Naive thymus-derived CD4-positive, alpha-beta T cell (primary cell): ENCODE results near the gene P2RY12. TPM values are rescaled to one million over a fixed set of nuclear protein-coding genes. Genes with fewer than 3 reads are reported as not detected.

ENCODE experiments used
- ATAC-seq: fragments of 150-1000 bp; cut with Tn5 transposase; 2 replicates; pipeline ENCODE4 v1.10.0; 2021; ENCODE audit warnings: mild to moderate bottlenecking, moderate library complexity
- CTCF ChIA-PET: fragments of 350-600 bp; sonication (Branson Sonifier 250); formaldehyde crosslinking; loops from one replicate; lab custom pipeline; 2021; ENCODE audit warnings: antibody characterized with exemption; lab: Charles Lee
- POLR2A ChIA-PET: fragments of 350-600 bp; sonication (Branson Sonifier 250); formaldehyde crosslinking; loops from one replicate; lab custom pipeline; 2021; ENCODE audit warnings: antibody characterized with exemption, inconsistent platforms; lab: Charles Lee
- DNase-seq, 9 donors: peaks; one replicate each; pipeline versions ENCODE4 v3.0.0 to v3.0.0-alpha.2; 2020 to 2022; ENCODE audit warnings: mixed read lengths in 1 of 9
- H3K27ac ChIP-seq: one replicate; pipeline ENCODE4 v1.7.0; 2013; ENCODE audit warnings: mild to moderate bottlenecking, low read depth, low read length, moderate library complexity
- H3K27me3 ChIP-seq, 2 donors: one replicate each; pipeline ENCODE4 v1.7.0; 2013; ENCODE audit warnings: low read length in 2 of 2, mild to moderate bottlenecking in 2 of 2, moderate library complexity in 2 of 2; ENCODE audit not compliant: control insufficient read depth in 2 of 2, insufficient read depth in 2 of 2
- H3K36me3 ChIP-seq, 3 experiments: 1 replicate in 2 of 3; 2 replicates in 1 of 3; pipeline ENCODE4 v1.7.0; 2013; ENCODE audit warnings: low read length in 3 of 3, mild to moderate bottlenecking in 3 of 3, moderate library complexity in 1 of 3; ENCODE audit not compliant: insufficient read depth in 3 of 3, control insufficient read depth in 2 of 3
- H3K4me1 ChIP-seq, 2 donors: one replicate each; pipeline ENCODE4 v1.7.0; 2013; ENCODE audit warnings: low read length in 2 of 2, mild to moderate bottlenecking in 2 of 2, moderate library complexity in 1 of 2; ENCODE audit not compliant: control insufficient read depth in 2 of 2, insufficient read depth in 2 of 2
- H3K4me3 ChIP-seq: 2 replicates; pipeline ENCODE4 v1.7.0; 2013; ENCODE audit warnings: mild to moderate bottlenecking, low read length
- H3K9me3 ChIP-seq, 3 experiments: 1 replicate in 2 of 3; 2 replicates in 1 of 3; pipeline ENCODE4 v1.7.0; 2013; ENCODE audit warnings: low read length in 3 of 3; ENCODE audit not compliant: control insufficient read depth in 2 of 3
- H3K27ac Mint-ChIP-seq, 9 donors: one replicate each; pipeline ENCODE4 v1.8.0; 2020 to 2022; ENCODE audit warnings: mixed read lengths in 9 of 9, mild to moderate bottlenecking in 8 of 9, moderate library complexity in 5 of 9, inconsistent platforms in 2 of 9
- H3K27me3 Mint-ChIP-seq, 5 donors: one replicate each; pipeline ENCODE4 v1.8.0; 2021 to 2022; ENCODE audit warnings: mixed read lengths in 5 of 5, mild to moderate bottlenecking in 1 of 5
- H3K36me3 Mint-ChIP-seq, 5 donors: one replicate each; pipeline ENCODE4 v1.8.0; 2020 to 2022; ENCODE audit warnings: mixed read lengths in 5 of 5, mild to moderate bottlenecking in 3 of 5, inconsistent platforms in 1 of 5
- H3K4me1 Mint-ChIP-seq, 7 donors: one replicate each; pipeline ENCODE4 v1.8.0; 2020 to 2022; ENCODE audit warnings: mixed read lengths in 7 of 7, mild to moderate bottlenecking in 3 of 7, inconsistent platforms in 1 of 7
- H3K4me3 Mint-ChIP-seq, 10 donors: one replicate each; pipeline ENCODE4 v1.8.0; 2020 to 2022; ENCODE audit warnings: mild to moderate bottlenecking in 10 of 10, mixed read lengths in 10 of 10, moderate library complexity in 6 of 10, inconsistent platforms in 2 of 10
- H3K9me3 Mint-ChIP-seq, 11 donors: one replicate each; pipeline ENCODE4 v1.8.0; 2020 to 2022; ENCODE audit warnings: mixed read lengths in 11 of 11, mild to moderate bottlenecking in 4 of 11, inconsistent platforms in 1 of 11, moderate library complexity in 1 of 11
- intact Hi-C, 2 donors: fragments of 100-400 bp; cut with micrococcal nuclease; formaldehyde crosslinking; loops; one replicate each; pipeline ENCODE4 v1.15.1; 2023
- polyA plus RNA-seq, 2 donors: library from polyadenylated mRNA; unstranded; fragments of 300-500 nt; fragmentation: Illumina TruSeq; gene quantifications; one replicate each; pipeline ENCODE4 v1.2.3, GENCODE V29; 2021
- total RNA-seq, 6 experiments: library from RNA in 5 of 6; stranded (reverse) in 5 of 6; gene quantifications; 1 replicate in 5 of 6; 2 replicates in 1 of 6; pipeline ENCODE4 v1.2.3 and lab custom pipeline; 2021 to 2026

The P2RY12 gene
- total and polyA plus RNA-seq, 7 experiments from 2014 or later, result 0.39 TPM; not detected in 6

DNA sequence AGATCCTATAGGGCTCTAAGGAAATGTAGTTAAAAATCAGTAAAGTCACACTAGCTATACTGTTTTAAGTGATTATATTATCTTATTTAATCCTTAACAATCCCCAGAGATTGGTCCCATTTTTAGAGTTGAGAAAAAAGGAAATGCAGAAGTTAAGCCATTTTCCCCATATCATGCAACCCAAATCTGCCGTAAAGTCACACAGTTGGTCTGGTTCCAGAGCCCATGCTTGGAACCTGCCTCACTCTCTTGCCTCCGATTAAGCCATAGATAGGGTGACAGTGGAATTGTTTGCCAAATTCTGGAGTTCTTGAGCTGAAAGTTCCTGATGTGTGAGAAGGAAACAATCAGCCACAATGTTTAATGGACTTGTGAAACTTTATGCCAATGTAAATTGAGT lies 52.9 kb downstream of the P2RY12 start:
- Histone ChIP-seq H3K9me3 (no peaks in the 10 kb centered on the region), H3K27me3 (no peaks in the 10 kb centered on the region), H3K4me1 (no peaks in the 10 kb centered on the region), H3K36me3 (no peaks in the 10 kb centered on the region), H3K4me3 (no peak overlapping the region), H3K27ac (no peak overlapping the region)
- DNase-seq (no peak), ATAC-seq (no peak)
- POLR2A ChIA-PET, result no interaction called here
- no peaks in the 10 kb centered on the region for H3K9me3 Mint-ChIP-seq
- peaks cover 4 to 9% (median 6%) of the 10 kb centered on the region in 7 donors for H3K4me1 Mint-ChIP-seq
- H3K27me3 Mint-ChIP-seq, result peaks cover 5 to 30% (median 19%) of the 10 kb centered on the region in 5 donors
- H3K27ac Mint-ChIP-seq, result no peak overlapping the region
- CTCF ChIA-PET, result no interaction called here
- intact Hi-C loops, result no loop called here
- no peak overlapping the region for H3K4me3 Mint-ChIP-seq
- H3K36me3 Mint-ChIP-seq, result no peaks in the 10 kb centered on the region

DNA sequence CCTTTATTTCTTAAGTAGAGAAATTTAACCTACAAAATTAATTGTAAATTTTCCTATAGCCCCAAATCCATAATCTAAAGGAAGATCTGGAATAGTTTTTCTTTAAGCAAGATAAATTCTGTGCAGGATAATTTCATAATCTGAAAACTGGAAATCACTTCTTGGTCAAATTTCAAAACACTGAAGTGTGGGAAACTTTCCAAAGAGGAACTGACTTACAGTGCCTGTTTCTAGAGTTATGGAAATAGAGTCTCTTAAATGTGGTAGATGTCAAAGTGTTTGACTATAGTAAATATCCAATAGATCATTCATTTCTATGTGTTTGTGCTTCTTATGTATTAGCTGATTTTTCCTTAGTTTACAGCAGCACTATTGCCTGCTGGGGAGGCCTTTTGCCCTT lies 53.7 kb downstream of the P2RY12 start:
- ATAC-seq, result no peak
- POLR2A ChIA-PET, result no interaction called here
- Mint-ChIP-seq H3K36me3 (no peaks in the 10 kb centered on the region), H3K9me3 (no peaks in the 10 kb centered on the region), H3K27ac (no peak overlapping the region), H3K4me1 (peaks cover 4 to 9% (median 6%) of the 10 kb centered on the region in 7 donors), H3K4me3 (no peak overlapping the region), H3K27me3 (peaks cover 13 to 28% (median 23%) of the 10 kb centered on the region in 5 donors)
- Histone ChIP-seq H3K9me3 (no peaks in the 10 kb centered on the region), H3K4me3 (no peak overlapping the region), H3K4me1 (no peaks in the 10 kb centered on the region), H3K27ac (no peak overlapping the region), H3K27me3 (no peaks in the 10 kb centered on the region), H3K36me3 (no peaks in the 10 kb centered on the region)
- intact Hi-C loops, result no loop called here
- CTCF ChIA-PET, result no interaction called here
- no peak for DNase-seq

DNA sequence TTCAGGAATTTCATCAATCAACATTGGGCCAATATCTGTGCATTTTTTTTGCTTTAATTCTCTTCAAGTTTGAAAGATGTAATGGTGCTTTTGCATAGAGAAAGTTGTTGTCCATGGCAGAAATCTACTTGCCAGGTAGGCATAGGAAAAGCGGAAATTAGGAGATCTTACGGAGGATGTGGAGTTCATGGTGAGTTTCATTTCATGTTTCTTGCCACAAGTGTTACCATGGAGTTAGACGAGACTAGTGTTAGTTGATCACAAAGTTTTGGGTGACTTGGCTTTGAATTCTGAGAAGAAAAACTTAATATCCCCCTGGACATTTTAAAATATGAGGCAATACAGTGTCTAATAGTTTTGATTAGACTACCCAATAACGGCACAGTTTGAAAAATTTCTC lies 54.2 kb downstream of the P2RY12 start:
- Mint-ChIP-seq H3K9me3 (no peaks in the 10 kb centered on the region), H3K36me3 (no peaks in the 10 kb centered on the region), H3K4me3 (no peak overlapping the region), H3K27me3 (peaks cover 13 to 31% (median 19%) of the 10 kb centered on the region in 5 donors), H3K27ac (no peak overlapping the region), H3K4me1 (peaks cover 4 to 9% (median 6%) of the 10 kb centered on the region in 7 donors)
- intact Hi-C loops, result no loop called here
- no peak for ATAC-seq
- Histone ChIP-seq H3K9me3 (no peaks in the 10 kb centered on the region), H3K4me3 (no peak overlapping the region), H3K27me3 (no peaks in the 10 kb centered on the region), H3K36me3 (no peaks in the 10 kb centered on the region), H3K4me1 (no peaks in the 10 kb centered on the region), H3K27ac (no peak overlapping the region)
- CTCF ChIA-PET, result no interaction called here
- no peak for DNase-seq
- POLR2A ChIA-PET, result no interaction called here

DNA sequence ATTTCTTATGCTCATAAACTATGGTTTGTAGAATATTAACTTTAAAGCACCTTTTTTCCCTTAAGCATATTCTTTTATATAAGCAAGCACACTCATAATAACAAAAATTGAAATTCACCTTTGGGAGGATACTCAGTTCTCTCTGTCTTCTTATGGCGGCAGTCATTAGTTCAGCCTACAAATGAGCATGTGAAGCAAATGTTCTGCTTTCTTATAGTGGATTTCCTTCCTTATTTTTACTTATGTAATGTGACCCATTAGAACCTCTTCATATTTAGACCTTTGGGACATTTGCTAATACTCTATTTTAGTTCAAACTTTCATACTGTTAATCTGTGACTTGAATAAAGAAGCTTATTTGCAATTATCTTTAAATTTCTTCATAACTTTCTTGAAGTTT lies 55.2 kb downstream of the P2RY12 start, which contains the start of gene P2RY13:
Gene P2RY13, minus strand, starts transcription at position 187 of the 400 bp plus-strand sequence. Its CDS starts 21 bp downstream, at position 166.
- Mint-ChIP-seq H3K36me3 (no peaks in the 10 kb centered on the region), H3K9me3 (no peaks in the 10 kb centered on the region), H3K27ac (peak within 1 kb of the TSS in 1 of 9 donors; percentile 15), H3K4me1 (peaks cover 4 to 9% (median 6%) of the 10 kb centered on the region in 7 donors), H3K27me3 (peaks cover 10 to 28% (median 19%) of the 10 kb centered on the region in 5 donors), H3K4me3 (peak within 1 kb of the TSS in 8 of 10 donors; percentile 30 to 72 (median 50))
- intact Hi-C loops, result loop anchor here (5.0 kb wide), 1 partner anchor 47 kb away; no protein-coding TSS in a partner anchor
- Histone ChIP-seq H3K36me3 (no peaks in the 10 kb centered on the region), H3K27ac (no peak within 1 kb of the TSS), H3K4me3 (no peak within 1 kb of the TSS), H3K9me3 (no peaks in the 10 kb centered on the region), H3K4me1 (no peaks in the 10 kb centered on the region), H3K27me3 (no peaks in the 10 kb centered on the region)
- DNase-seq (no peak), ATAC-seq (peak; percentile 60)
- CTCF ChIA-PET, result no interaction called here
- POLR2A ChIA-PET, result no interaction called here

DNA sequence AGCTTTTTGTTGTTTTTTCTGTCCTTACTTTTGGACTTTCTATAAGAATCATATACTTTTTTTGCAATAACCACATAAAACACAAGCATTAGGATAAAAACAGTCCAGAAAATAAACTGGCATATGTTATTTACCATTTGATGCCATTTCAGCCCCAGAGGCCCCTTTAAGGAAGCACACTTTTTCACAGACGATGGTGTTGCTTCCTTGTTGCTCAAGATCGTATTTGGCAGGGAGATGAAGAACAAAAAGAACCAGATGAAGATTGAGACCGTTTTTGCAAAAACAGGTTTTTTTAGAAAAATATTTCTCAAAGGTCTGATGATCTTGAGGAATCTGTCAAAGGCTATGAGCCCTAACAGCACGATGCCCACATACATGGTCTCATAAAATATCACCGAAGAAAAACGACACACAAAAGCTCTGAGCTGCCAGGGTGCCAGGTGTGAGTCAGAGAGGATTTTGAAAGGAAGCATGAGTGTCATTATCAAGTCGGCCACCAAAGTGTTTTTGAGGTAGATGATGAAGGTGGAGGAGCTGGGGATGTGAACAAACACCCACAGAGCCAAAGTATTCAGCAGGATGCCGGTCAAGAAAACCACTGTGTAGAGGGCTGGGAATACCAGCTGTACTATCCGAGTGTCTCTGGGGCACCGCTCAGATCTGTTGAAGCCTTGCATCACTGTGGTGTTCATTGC lies 56.1 kb downstream of the P2RY12 start:
- H3K27ac Mint-ChIP-seq, result peak overlapping the region in 1 of 9 donors; percentile 15
- H3K4me1 Mint-ChIP-seq, result peaks cover 4 to 9% (median 6%) of the 10 kb centered on the region in 7 donors
- DNase-seq (no peak), ATAC-seq (peak; percentile 72)
- intact Hi-C loops, result loop anchor here (1.0 to 5.0 kb wide), 2 partner anchors 46 to 101 kb away; no protein-coding TSS in a partner anchor
- ChIA-PET POLR2A (interaction anchor here (0.6 kb wide), 1 partner anchor 201 kb away, joined by 3 read pairs; no protein-coding TSS in a partner anchor), CTCF (interaction anchor here (0.6 to 1.9 kb wide), 3 partner anchors 160 to 1719 kb away, joined by 3 to 8 read pairs (median 3); no protein-coding TSS in a partner anchor)
- no peaks in the 10 kb centered on the region for H3K27me3 ChIP-seq
- H3K27me3 Mint-ChIP-seq, result peaks cover 10 to 30% (median 19%) of the 10 kb centered on the region in 5 donors
- H3K4me3 ChIP-seq, result no peak overlapping the region
- no peaks in the 10 kb centered on the region for H3K36me3 ChIP-seq
- no peak overlapping the region for H3K27ac ChIP-seq
- peak overlapping the region in 8 of 10 donors; percentile 30 to 72 (median 50) for H3K4me3 Mint-ChIP-seq
- no peaks in the 10 kb centered on the region for H3K9me3 Mint-ChIP-seq
- no peaks in the 10 kb centered on the region for H3K9me3 ChIP-seq
- no peaks in the 10 kb centered on the region for H3K4me1 ChIP-seq
- H3K36me3 Mint-ChIP-seq, result no peaks in the 10 kb centered on the region

DNA sequence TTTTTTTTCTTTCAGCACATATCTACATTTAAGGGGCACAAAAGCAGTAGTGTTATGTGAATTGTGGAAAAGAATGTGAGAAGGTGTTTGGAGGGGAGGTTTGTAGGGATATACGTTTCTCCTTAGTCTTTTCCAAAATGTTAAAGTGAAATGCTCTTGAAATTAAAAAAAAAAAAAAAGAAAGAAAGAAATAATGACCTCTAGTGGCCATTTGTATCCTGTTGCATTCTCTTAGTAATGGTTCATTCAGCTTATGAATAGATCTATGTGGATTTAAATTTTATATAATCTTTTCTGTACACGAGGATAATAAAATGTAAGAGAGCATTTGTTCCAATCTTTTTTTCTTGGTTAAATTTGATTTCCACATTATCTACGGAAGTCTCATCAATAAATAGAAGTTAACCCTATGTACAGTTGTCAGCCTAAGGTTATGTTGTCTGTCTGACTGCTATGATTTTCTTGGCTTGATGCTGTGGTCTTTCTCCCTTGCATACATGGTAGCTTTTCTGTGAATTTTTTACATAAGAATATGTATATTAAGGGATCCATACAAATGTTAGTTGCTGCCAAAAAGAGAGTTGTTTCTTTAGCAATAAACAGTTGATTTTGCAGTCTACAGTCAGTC lies 56.9 kb downstream of the P2RY12 start:
- H3K4me1 Mint-ChIP-seq, result peaks cover 4 to 7% (median 6%) of the 10 kb centered on the region in 7 donors
- ATAC-seq, result no peak
- peaks cover 10 to 30% (median 19%) of the 10 kb centered on the region in 5 donors for H3K27me3 Mint-ChIP-seq
- H3K9me3 Mint-ChIP-seq, result peaks cover 0 to 1% (median 0%) of the 10 kb centered on the region in 11 donors
- H3K27ac Mint-ChIP-seq, result no peak overlapping the region
- H3K36me3 Mint-ChIP-seq, result no peaks in the 10 kb centered on the region
- no peak for DNase-seq
- Histone ChIP-seq H3K27me3 (no peaks in the 10 kb centered on the region), H3K36me3 (no peaks in the 10 kb centered on the region), H3K4me1 (no peaks in the 10 kb centered on the region), H3K9me3 (no peaks in the 10 kb centered on the region), H3K27ac (no peak overlapping the region), H3K4me3 (no peak overlapping the region)
- intact Hi-C loops, result loop anchor here (1.0 to 5.0 kb wide), 5 partner anchors 45 to 171 kb away; no protein-coding TSS in a partner anchor
- POLR2A ChIA-PET, result no interaction called here
- CTCF ChIA-PET, result interaction anchor here (0.6 to 1.9 kb wide), 5 partner anchors 19 to 1720 kb away, joined by 3 to 8 read pairs (median 5); no protein-coding TSS in a partner anchor
- H3K4me3 Mint-ChIP-seq, result no peak overlapping the region
